Gastrocnemius medialis (tissue), 4 donors: ENCODE data around the gene CLCA2. TPM values are rescaled to one million over a fixed set of nuclear protein-coding genes. Genes with fewer than 3 reads are reported as not detected.

ENCODE experiments used
- ATAC-seq, 2 donors: fragments of 150-250 bp; one replicate each; pipeline ENCODE4 v1.9.1; 2016
- DNase-seq, 2 donors: peaks; one replicate each; pipeline ENCODE4 v3.0.0-alpha.2; 2019
- H3K27ac ChIP-seq, 4 donors: fragments of 200-600 bp; sonication (generic); 1 replicate in 1 of 4; 2 replicates in 3 of 4; pipeline ENCODE4 v1.5.1; 2016 to 2018; ENCODE audit warnings: mild to moderate bottlenecking in 2 of 4, moderate library complexity in 1 of 4
- H3K27me3 ChIP-seq, 3 donors: fragments of 200-600 bp; sonication (generic) in 2 of 3; 1 replicate in 1 of 3; 2 replicates in 2 of 3; pipeline versions ENCODE4 v1.5.1 to v1.6.0; 2016 to 2019; ENCODE audit warnings: mild to moderate bottlenecking in 1 of 3, moderate library complexity in 1 of 3
- H3K36me3 ChIP-seq, 2 donors: fragments of 200-600 bp; sonication (generic) in 1 of 2; one replicate each; pipeline ENCODE4 v1.5.1; 2017 to 2018
- H3K4me1 ChIP-seq, 2 donors: fragments of 200-600 bp; sonication (generic) in 1 of 2; one replicate each; pipeline ENCODE4 v1.5.1; 2016 to 2017; ENCODE audit warnings: mild to moderate bottlenecking in 2 of 2
- H3K4me3 ChIP-seq, 4 donors: fragments of 200-600 bp; sonication (generic) in 3 of 4; 1 replicate in 1 of 4; 2 replicates in 3 of 4; pipeline ENCODE4 v1.5.1; 2016 to 2019; ENCODE audit warnings: mild to moderate bottlenecking in 2 of 4
- H3K9me3 ChIP-seq, 3 donors: fragments of 200-600 bp; sonication (generic) in 2 of 3; 1 replicate in 1 of 3; 2 replicates in 2 of 3; pipeline ENCODE4 v1.5.1; 2016 to 2019
- POLR2A ChIP-seq, 2 donors: fragments of 450-650 bp; IDR thresholded peaks; one replicate each; pipeline ENCODE4 v1.6.1; 2017; ENCODE audit warnings: antibody characterized with exemption in 2 of 2, mild to moderate bottlenecking in 2 of 2, moderate library complexity in 2 of 2
- in situ Hi-C, 4 donors: fragments of 200-750 bp; cut with MboI; loops; one replicate each; pipeline versions ENCODE4 v1.15.0 to v1.8.0; 2017; ENCODE audit warnings: low sequenced_read_pairs in 4 of 4
- intact Hi-C: fragments of 100-400 bp; cut with DNase I; formaldehyde crosslinking; loops from one replicate; pipeline ENCODE4 v1.15.1; 2023; ENCODE audit warnings: low total_unique reads
- total RNA-seq, 4 donors: library from RNA; depleted of rRNA; stranded (reverse); fragments of >200 nt; gene quantifications; one replicate each; pipeline versions ENCODE4 v1.1.0 to v1.2.3, GENCODE V29; 2016
- TF ChIP-seq, protein P1 (sequence below), 5 experiments: fragments of 450-650 bp in 3 of 5; fragments of 200-600 bp in 2 of 5; sonication (generic) in 2 of 5; IDR thresholded peaks in 4 of 5; conservative IDR thresholded peaks in 1 of 5; 1 replicate in 4 of 5; 2 replicates in 1 of 5; pipeline ENCODE4 v1.5.1; 2016 to 2019; ENCODE audit warnings: antibody characterized with exemption in 5 of 5, mild to moderate bottlenecking in 3 of 5, moderate library complexity in 3 of 5

CLCA2 gene
- total RNA-seq, 4 donors from 2014 or later, result not detected

DNA sequence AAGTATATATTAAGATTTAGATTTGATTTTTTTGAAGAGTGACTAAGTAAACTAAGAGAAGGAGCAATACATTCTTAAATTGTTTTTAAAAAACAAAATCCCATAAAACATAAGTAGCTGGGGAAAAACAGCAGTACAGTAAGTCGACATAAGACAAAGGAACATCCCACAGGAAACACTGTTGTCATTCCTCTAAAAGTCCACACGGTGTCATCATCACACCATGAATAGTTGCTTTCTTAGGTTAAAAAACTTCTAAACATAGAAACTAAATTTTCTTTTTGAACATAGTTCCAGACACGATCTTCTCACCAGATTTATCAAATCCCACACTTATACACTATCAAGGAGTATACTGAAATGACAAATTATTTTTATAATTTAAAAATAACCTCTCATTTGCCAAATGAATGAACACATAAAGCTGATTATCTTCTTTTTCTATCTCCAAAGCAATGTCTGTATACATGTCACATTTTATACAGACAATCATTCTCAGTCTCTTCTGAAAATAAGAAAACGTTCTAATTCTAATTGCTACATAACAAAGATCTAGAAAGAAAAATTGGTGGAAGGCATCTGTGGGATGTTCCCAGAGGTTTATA is 43.6 kb upstream of the CLCA2 start:
- TF ChIP-seq, protein P1, sequence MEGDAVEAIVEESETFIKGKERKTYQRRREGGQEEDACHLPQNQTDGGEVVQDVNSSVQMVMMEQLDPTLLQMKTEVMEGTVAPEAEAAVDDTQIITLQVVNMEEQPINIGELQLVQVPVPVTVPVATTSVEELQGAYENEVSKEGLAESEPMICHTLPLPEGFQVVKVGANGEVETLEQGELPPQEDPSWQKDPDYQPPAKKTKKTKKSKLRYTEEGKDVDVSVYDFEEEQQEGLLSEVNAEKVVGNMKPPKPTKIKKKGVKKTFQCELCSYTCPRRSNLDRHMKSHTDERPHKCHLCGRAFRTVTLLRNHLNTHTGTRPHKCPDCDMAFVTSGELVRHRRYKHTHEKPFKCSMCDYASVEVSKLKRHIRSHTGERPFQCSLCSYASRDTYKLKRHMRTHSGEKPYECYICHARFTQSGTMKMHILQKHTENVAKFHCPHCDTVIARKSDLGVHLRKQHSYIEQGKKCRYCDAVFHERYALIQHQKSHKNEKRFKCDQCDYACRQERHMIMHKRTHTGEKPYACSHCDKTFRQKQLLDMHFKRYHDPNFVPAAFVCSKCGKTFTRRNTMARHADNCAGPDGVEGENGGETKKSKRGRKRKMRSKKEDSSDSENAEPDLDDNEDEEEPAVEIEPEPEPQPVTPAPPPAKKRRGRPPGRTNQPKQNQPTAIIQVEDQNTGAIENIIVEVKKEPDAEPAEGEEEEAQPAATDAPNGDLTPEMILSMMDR (IDR thresholded peaks at IDR 0.05 in 4 of 5, conservative IDR thresholded peaks at IDR 0.05 in 1 of 5), result peak; percentile 60 to 83 (median 73)
- no peak for TF ChIP-seq POLR2A (IDR thresholded peaks at IDR 0.05)
- Histone ChIP-seq H3K4me1 (no peaks in the 10 kb centered on the region), H3K9me3 (no peaks in the 10 kb centered on the region), H3K27me3 (no peaks in the 10 kb centered on the region), H3K36me3 (no peaks in the 10 kb centered on the region), H3K27ac (no peak overlapping the region), H3K4me3 (no peak overlapping the region)
- ATAC-seq (peak; percentile 45 to 75), DNase-seq (no peak)
- intact Hi-C loops, result loop anchor here (2.0 to 10.0 kb wide), 3 partner anchors 94 to 704 kb away; no protein-coding TSS in a partner anchor
- in situ Hi-C loops, result loop anchor here in 3 of 4 donors (10.0 to 25.0 kb wide), 5 partner anchors 114 to 682 kb away; partner anchors contain the start of gene SH3GLB1 (in 1 of the 3)

DNA sequence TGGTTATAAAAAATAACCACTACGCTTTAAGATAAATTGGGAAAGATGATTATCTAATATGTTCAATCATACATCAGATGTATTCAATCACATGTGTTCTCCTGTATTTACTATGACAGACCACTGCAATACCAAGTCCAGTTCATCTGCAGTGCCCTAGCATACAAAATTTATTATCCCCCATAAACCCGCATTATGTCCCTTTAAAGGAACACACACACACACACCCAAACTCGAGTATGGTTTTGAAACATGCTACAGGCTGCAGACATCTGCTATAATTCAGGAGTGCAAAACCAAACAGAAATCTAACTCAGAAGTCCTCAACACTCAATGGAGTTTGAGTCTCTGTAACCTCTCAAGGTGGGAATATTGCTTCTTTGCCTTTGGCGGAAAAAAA is 42.7 kb upstream of the CLCA2 start:
- H3K27me3 ChIP-seq, result no peaks in the 10 kb centered on the region
- in situ Hi-C loops (loop anchor here in 3 of 4 donors (10.0 to 25.0 kb wide), 5 partner anchors 114 to 681 kb away; partner anchors contain the start of gene SH3GLB1 (in 1 of the 3)), intact Hi-C loops (loop anchor here (2.0 to 10.0 kb wide), 3 partner anchors 94 to 704 kb away; no protein-coding TSS in a partner anchor)
- DNase-seq (no peak), ATAC-seq (no peak)
- no peaks in the 10 kb centered on the region for H3K4me1 ChIP-seq
- H3K4me3 ChIP-seq, result no peak overlapping the region
- TF ChIP-seq POLR2A (IDR thresholded peaks at IDR 0.05), result no peak
- TF ChIP-seq, protein P1 (IDR thresholded peaks at IDR 0.05 in 4 of 5, conservative IDR thresholded peaks at IDR 0.05 in 1 of 5), result no peak
- H3K9me3 ChIP-seq, result no peaks in the 10 kb centered on the region
- H3K27ac ChIP-seq, result no peak overlapping the region
- no peaks in the 10 kb centered on the region for H3K36me3 ChIP-seq

DNA sequence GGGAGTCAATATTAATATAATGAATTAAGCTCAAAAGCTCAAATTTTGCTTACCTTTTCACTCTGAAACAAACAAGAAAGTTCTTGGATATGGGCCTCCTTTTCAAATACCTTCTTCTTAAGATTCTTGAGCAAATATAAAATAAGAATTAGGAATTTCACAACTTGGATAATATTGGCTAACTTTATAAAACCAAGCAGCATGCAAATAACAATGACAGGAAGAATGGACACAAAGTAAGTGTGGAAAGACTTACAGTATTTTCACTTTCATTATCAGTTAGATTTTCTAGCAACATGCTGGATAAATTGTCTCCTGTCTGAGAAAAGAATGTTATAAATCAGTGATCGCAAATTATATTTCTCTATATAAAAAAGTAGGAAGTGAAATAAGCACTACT is 41.1 kb upstream of the CLCA2 start:
- ATAC-seq (no peak), DNase-seq (no peak)
- Histone ChIP-seq H3K4me1 (no peaks in the 10 kb centered on the region), H3K9me3 (no peaks in the 10 kb centered on the region), H3K27me3 (no peaks in the 10 kb centered on the region), H3K4me3 (peak overlapping the region; percentile 4 to 20 (median 10)), H3K36me3 (no peaks in the 10 kb centered on the region), H3K27ac (peak overlapping the region in 3 of 4 donors; percentile 26 to 52 (median 42))
- intact Hi-C loops (loop anchor here (10.0 kb wide), 2 partner anchors 92 to 702 kb away; no protein-coding TSS in a partner anchor), in situ Hi-C loops (loop anchor here in 3 of 4 donors (10.0 to 25.0 kb wide), 5 partner anchors 112 to 679 kb away; partner anchors contain the start of gene SH3GLB1 (in 1 of the 3))
- TF ChIP-seq, protein P1 (IDR thresholded peaks at IDR 0.05 in 4 of 5, conservative IDR thresholded peaks at IDR 0.05 in 1 of 5), result no peak
- no peak for TF ChIP-seq POLR2A (IDR thresholded peaks at IDR 0.05)

DNA sequence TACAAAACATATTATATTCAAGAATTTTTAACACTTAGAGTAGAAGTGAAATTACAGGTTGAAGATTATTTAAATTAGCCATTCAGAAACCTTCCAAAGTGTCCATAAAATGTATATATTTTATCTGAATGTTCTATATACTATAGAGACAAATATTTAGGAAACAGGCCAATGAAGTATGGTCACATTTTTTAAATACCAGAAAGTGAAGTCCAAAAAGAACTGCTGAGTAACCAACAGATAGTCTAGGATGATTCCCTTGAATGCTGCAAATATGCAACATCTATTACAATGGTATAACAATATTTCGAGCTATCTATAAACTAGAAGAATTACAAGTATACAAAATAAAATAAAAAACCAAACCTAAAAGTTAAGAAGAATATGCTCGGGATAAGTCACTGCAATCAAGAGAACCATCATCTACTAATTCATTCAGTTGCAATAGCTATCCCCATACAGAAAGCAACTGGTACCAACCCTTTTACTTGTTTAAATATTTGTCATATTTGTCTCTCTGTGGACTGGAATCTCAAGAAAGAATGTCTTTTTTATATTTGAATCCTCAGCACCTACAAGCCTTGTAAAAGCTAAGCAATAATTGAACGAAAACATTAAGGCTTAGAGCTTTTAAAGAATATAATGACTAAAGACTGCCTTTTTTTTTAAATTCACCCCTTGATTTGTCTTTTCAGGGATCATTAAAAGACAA is 35.9 kb upstream of the CLCA2 start:
- no peak for DNase-seq
- no peak for ATAC-seq
- Histone ChIP-seq H3K36me3 (no peaks in the 10 kb centered on the region), H3K4me1 (peaks cover 0 to 6% of the 10 kb centered on the region in 2 donors), H3K27me3 (no peaks in the 10 kb centered on the region), H3K4me3 (no peak overlapping the region), H3K27ac (no peak overlapping the region), H3K9me3 (no peaks in the 10 kb centered on the region)
- intact Hi-C loops, result loop anchor here (10.0 kb wide), 2 partner anchors 87 to 697 kb away; no protein-coding TSS in a partner anchor
- TF ChIP-seq, protein P1 (IDR thresholded peaks at IDR 0.05 in 4 of 5, conservative IDR thresholded peaks at IDR 0.05 in 1 of 5), result no peak
- no peak for TF ChIP-seq POLR2A (IDR thresholded peaks at IDR 0.05)
- in situ Hi-C loops, result loop anchor here in 3 of 4 donors (10.0 to 25.0 kb wide), 5 partner anchors 107 to 674 kb away; partner anchors contain the start of gene SH3GLB1 (in 1 of the 3)
